ENCODE data around the gene METTL25.

GRCh38 chr12:82524641-82525040, 166.3 kb downstream of the METTL25 start:
- TF ChIP-seq POLR2A (IDR thresholded peaks at IDR 0.05): no peak
- no peak for TF ChIP-seq CTCF (IDR thresholded peaks at IDR 0.05)
